Measurements from ENCODE around the gene ASIC4. TPM values are rescaled to one million over a fixed set of nuclear protein-coding genes. Genes with fewer than 3 reads are reported as not detected.

ASIC4 gene
- polyA plus RNA-seq, 2 of the 4 experiments (the other 2 are of a cell fraction), result 0.04 TPM; not detected in 1

DNA sequence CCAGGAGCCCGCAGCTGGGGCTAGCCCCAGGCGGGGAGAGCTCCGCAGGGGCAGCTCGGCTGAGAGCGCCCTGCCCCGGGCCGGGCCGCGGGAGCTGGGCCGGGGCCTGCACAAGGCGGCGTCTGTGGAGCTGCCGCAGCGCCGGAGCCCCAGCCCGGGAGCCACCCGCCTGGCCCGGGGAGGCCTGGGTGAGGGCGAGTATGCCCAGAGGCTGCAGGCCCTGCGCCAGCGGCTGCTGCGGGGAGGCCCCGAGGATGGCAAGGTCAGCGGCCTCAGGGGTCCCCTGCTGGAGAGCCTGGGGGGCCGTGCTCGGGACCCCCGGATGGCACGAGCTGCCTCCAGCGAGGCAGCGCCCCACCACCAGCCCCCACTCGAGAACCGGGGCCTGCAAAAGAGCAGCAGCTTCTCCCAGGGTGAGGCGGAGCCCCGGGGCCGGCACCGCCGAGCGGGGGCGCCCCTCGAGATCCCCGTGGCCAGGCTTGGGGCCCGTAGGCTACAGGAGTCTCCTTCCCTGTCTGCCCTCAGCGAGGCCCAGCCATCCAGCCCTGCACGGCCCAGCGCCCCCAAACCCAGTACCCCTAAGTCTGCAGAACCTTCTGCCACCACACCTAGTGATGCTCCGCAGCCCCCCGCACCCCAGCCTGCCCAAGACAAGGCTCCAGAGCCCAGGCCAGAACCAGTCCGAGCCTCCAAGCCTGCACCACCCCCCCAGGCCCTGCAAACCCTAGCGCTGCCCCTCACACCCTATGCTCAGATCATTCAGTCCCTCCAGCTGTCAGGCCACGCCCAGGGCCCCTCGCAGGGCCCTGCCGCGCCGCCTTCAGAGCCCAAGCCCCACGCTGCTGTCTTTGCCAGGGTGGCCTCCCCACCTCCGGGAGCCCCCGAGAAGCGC lies 30.6 kb upstream of the ASIC4 start:
- no peak for ATAC-seq

More for the DNA sequence above, 30.6 kb upstream of the ASIC4 start:
- FAIRE-seq (no peak), DNase-seq (ENCODE audit: low read depth in 1 of 2, low spot score in 1 of 2) (no peak)
- H3K4me1 ChIP-seq, result no peaks in the 10 kb centered on the region
- TF ChIP-seq GATA3 (IDR thresholded peaks at IDR 0.05; ENCODE audit: borderline replicate concordance), result no peak
- no peak for TF ChIP-seq REST (IDR thresholded peaks at IDR 0.05)
- TF ChIP-seq, protein P1, sequence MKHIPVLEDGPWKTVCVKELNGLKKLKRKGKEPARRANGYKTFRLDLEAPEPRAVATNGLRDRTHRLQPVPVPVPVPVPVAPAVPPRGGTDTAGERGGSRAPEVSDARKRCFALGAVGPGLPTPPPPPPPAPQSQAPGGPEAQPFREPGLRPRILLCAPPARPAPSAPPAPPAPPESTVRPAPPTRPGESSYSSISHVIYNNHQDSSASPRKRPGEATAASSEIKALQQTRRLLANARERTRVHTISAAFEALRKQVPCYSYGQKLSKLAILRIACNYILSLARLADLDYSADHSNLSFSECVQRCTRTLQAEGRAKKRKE (CRISPR knock-in tag; IDR thresholded peaks at IDR 0.05; ENCODE audit: low read depth), result no peak
- TF ChIP-seq MAFK (IDR thresholded peaks at IDR 0.05; ENCODE audit: partially characterized antibody), result no peak
- no peak for TF ChIP-seq ELK1 (IDR thresholded peaks at IDR 0.05; ENCODE audit: low read depth, low read length)
- TF ChIP-seq, protein P2, sequence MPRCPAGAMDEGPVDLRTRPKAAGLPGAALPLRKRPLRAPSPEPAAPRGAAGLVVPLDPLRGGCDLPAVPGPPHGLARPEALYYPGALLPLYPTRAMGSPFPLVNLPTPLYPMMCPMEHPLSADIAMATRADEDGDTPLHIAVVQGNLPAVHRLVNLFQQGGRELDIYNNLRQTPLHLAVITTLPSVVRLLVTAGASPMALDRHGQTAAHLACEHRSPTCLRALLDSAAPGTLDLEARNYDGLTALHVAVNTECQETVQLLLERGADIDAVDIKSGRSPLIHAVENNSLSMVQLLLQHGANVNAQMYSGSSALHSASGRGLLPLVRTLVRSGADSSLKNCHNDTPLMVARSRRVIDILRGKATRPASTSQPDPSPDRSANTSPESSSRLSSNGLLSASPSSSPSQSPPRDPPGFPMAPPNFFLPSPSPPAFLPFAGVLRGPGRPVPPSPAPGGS (IDR thresholded peaks at IDR 0.05), result no peak
- no peak for TF ChIP-seq CBX2 (IDR thresholded peaks at IDR 0.05; ENCODE audit: borderline replicate concordance, low read depth)
- TF ChIP-seq NFE2L2 (conservative IDR thresholded peaks at IDR 0.05; ENCODE audit: low read length), result no peak
- no peak for TF ChIP-seq EHF (CRISPR knock-in tag; IDR thresholded peaks at IDR 0.05)
- TF ChIP-seq USF2 (IDR thresholded peaks at IDR 0.05), result no peak
- no peak for TF ChIP-seq POLR2AphosphoS2 (conservative IDR thresholded peaks at IDR 0.05; ENCODE audit: low read length)
- no peak for TF ChIP-seq MYC (IDR thresholded peaks at IDR 0.05; ENCODE audit: borderline replicate concordance, low read length)
- TF ChIP-seq NPAS2 (CRISPR knock-in tag; IDR thresholded peaks at IDR 0.05; ENCODE audit: borderline replicate concordance), result no peak
- no peak for TF ChIP-seq RFX5 (IDR thresholded peaks at IDR 0.05)
- no peak for TF ChIP-seq HOXB5 (CRISPR knock-in tag; IDR thresholded peaks at IDR 0.05)
- no peak for TF ChIP-seq RAD21 (conservative IDR thresholded peaks at IDR 0.05 in 1 of 2, IDR thresholded peaks at IDR 0.05 in 1 of 2)
- no peak for TF ChIP-seq MAZ (IDR thresholded peaks at IDR 0.05; ENCODE audit: borderline replicate concordance, low read depth, low read length)
- no peak for TF ChIP-seq RNF2 (IDR thresholded peaks at IDR 0.05; ENCODE audit: borderline replicate concordance, low read depth)
- no peak for TF ChIP-seq CHD2 (IDR thresholded peaks at IDR 0.05; ENCODE audit: low read length, partially characterized antibody)
- TF ChIP-seq BHLHE40 (IDR thresholded peaks at IDR 0.05; ENCODE audit: low read depth, low read length), result no peak
- no peak overlapping the region for H3K4me3 ChIP-seq
- no peak overlapping the region for H3K4me2 ChIP-seq
- no peaks in the 10 kb centered on the region for H3K9me3 ChIP-seq
- POLR2A ChIA-PET, result no interaction called here
- no peak overlapping the region for H3K27ac ChIP-seq
- WGBS (ENCODE audit: missing lambda C conversion rate), result 64% methylated on average over 31 of the region's 58 CpGs
- CTCF ChIA-PET, result interaction anchor here (79.1 to 89.4 kb wide), 2 partner anchors 14 to 23 kb away, joined by 3291 read pairs; partner anchors contain the start of genes ASIC4, CHPF, GMPPA and SPEG
